Natural killer cell (primary cell): ENCODE data around the gene PTPRN2. TPM values are rescaled to one million over a fixed set of nuclear protein-coding genes. Genes with fewer than 3 reads are reported as not detected.

Experiments used
- ATAC-seq, 3 donors: fragments of 150-1000 bp in 2 of 3; fragments of 200-7000 bp in 1 of 3; cut with Tn5 transposase; 1 replicate in 1 of 3; 2 replicates in 2 of 3; pipeline ENCODE4 v1.10.0; 2021; ENCODE audit warnings: mild to moderate bottlenecking in 2 of 3, moderate library complexity in 2 of 3
- DNase-seq, 2 donors: peaks; one replicate each; pipeline versions ENCODE4 v3.0.0 to v3.0.0-alpha.2; 2013 to 2021; ENCODE audit warnings: mixed read lengths in 1 of 2
- H3K27ac ChIP-seq: one replicate; pipeline ENCODE4 v1.5.1; 2013; ENCODE audit warnings: mild to moderate bottlenecking, low read length
- H3K27me3 ChIP-seq: one replicate; pipeline ENCODE4 v1.6.1; 2013; ENCODE audit warnings: low read length; ENCODE audit not compliant: control insufficient read depth, insufficient read depth
- H3K36me3 ChIP-seq: one replicate; pipeline ENCODE4 v1.6.1; 2013; ENCODE audit warnings: low read length; ENCODE audit not compliant: control insufficient read depth, insufficient read depth
- H3K4me1 ChIP-seq: one replicate; pipeline ENCODE4 v1.6.1; 2013; ENCODE audit warnings: low read length; ENCODE audit not compliant: control insufficient read depth, insufficient read depth
- H3K4me3 ChIP-seq: one replicate; pipeline ENCODE4 v1.5.1; 2013; ENCODE audit warnings: low read length
- H3K9me3 ChIP-seq: one replicate; pipeline ENCODE4 v1.6.1; 2013; ENCODE audit warnings: low read length; ENCODE audit not compliant: control insufficient read depth, insufficient read depth
- H3K27ac Mint-ChIP-seq, 2 donors: one replicate each; pipeline ENCODE4 v1.8.0; 2022; ENCODE audit warnings: mild to moderate bottlenecking in 2 of 2, mixed read lengths in 2 of 2, moderate library complexity in 1 of 2
- H3K27me3 Mint-ChIP-seq, 2 donors: one replicate each; pipeline ENCODE4 v1.8.0; 2022; ENCODE audit warnings: low read depth in 2 of 2, mixed read lengths in 2 of 2
- H3K36me3 Mint-ChIP-seq: one replicate; pipeline ENCODE4 v1.8.0; 2022; ENCODE audit warnings: mixed read lengths
- H3K4me1 Mint-ChIP-seq, 2 donors: one replicate each; pipeline ENCODE4 v1.8.0; 2022; ENCODE audit warnings: mixed read lengths in 2 of 2
- H3K4me3 Mint-ChIP-seq: one replicate; pipeline ENCODE4 v1.8.0; 2022; ENCODE audit warnings: mild to moderate bottlenecking, moderate library complexity, mixed read lengths
- H3K9me3 Mint-ChIP-seq, 2 donors: one replicate each; pipeline ENCODE4 v1.8.0; 2022; ENCODE audit warnings: mixed read lengths in 2 of 2
- CTCF ChIP-seq: fragments of 200-600 bp; IDR thresholded peaks from one replicate; pipeline ENCODE4 v1.8.0; 2022; ENCODE audit warnings: antibody characterized with exemption
- WGBS: methylation state at CpG from one replicate; pipeline ENCODE4 v1.1.7; 2013; ENCODE audit warnings: missing lambda C conversion rate; ENCODE audit not compliant: insufficient coverage; 5-methylcytosine and 5-hydroxymethylcytosine counted together
- intact Hi-C: fragments of 100-400 bp; cut with micrococcal nuclease; formaldehyde crosslinking; loops from one replicate; pipeline ENCODE4 v1.14.2; 2022
- total RNA-seq, 4 donors: library from RNA; stranded (reverse); fragments of 120-200 nt in 1 of 4; gene quantifications; one replicate each; pipeline versions ENCODE4 v1.2.3 to v1.2.4, GENCODE V29; 2013 to 2022

The PTPRN2 gene
- total RNA-seq, 3 donors from 2014 or later (not counting 1 experiment from before 2014, with no cell fraction given): 1.3 to 2.5 (median 1.9) TPM

- Mint-ChIP-seq H3K27ac (no peak overlapping the region), H3K27me3 (no peaks in the 10 kb centered on the region), H3K36me3 (no peaks in the 10 kb centered on the region), H3K4me3 (no peak overlapping the region), H3K9me3 (peaks cover 0 to 2% of the 10 kb centered on the region in 2 donors), H3K4me1 (no peaks in the 10 kb centered on the region)
- Histone ChIP-seq H3K4me1 (no peaks in the 10 kb centered on the region), H3K27ac (no peak overlapping the region), H3K36me3 (no peaks in the 10 kb centered on the region), H3K4me3 (no peak overlapping the region), H3K9me3 (peaks cover 7% of the 10 kb centered on the region), H3K27me3 (no peaks in the 10 kb centered on the region)
- ATAC-seq (no peak), DNase-seq (no peak)
- TF ChIP-seq CTCF: no peak
- 93% methylated on average over 4 of the region's 4 CpGs for WGBS
- intact Hi-C loops: no loop called here
Observed at GRCh38 chr7:158244430-158244829, 343.2 kb downstream of the PTPRN2 start.

- Histone ChIP-seq H3K27ac (no peak overlapping the region), H3K36me3 (no peaks in the 10 kb centered on the region), H3K27me3 (no peaks in the 10 kb centered on the region), H3K9me3 (no peaks in the 10 kb centered on the region), H3K4me1 (no peaks in the 10 kb centered on the region), H3K4me3 (no peak overlapping the region)
- 90% methylated on average over 7 of the region's 7 CpGs for WGBS
- no peak for TF ChIP-seq CTCF
- no peak for DNase-seq
- no peak for ATAC-seq
- intact Hi-C loops: no loop called here
- Mint-ChIP-seq H3K9me3 (peaks cover 0 to 2% of the 10 kb centered on the region in 2 donors), H3K4me3 (no peak overlapping the region), H3K27me3 (no peaks in the 10 kb centered on the region), H3K27ac (no peak overlapping the region), H3K4me1 (no peaks in the 10 kb centered on the region), H3K36me3 (no peaks in the 10 kb centered on the region)
Observed at GRCh38 chr7:158241919-158242318, 345.7 kb downstream of the PTPRN2 start.

GRCh38 chr7:158240801-158241200 is 346.8 kb downstream of the PTPRN2 start:
- WGBS: 74% methylated on average over 3 of the region's 3 CpGs
- TF ChIP-seq CTCF: no peak
- no peaks in the 10 kb centered on the region for H3K9me3 ChIP-seq
- no peaks in the 10 kb centered on the region for H3K27me3 ChIP-seq
- no peak for ATAC-seq
- intact Hi-C loops: no loop called here
- peaks cover 0 to 2% of the 10 kb centered on the region in 2 donors for H3K9me3 Mint-ChIP-seq
- H3K4me3 Mint-ChIP-seq: no peak overlapping the region
- H3K4me1 Mint-ChIP-seq: no peaks in the 10 kb centered on the region
- H3K36me3 Mint-ChIP-seq: no peaks in the 10 kb centered on the region
- no peaks in the 10 kb centered on the region for H3K36me3 ChIP-seq
- no peak overlapping the region for H3K4me3 ChIP-seq
- DNase-seq: no peak
- no peaks in the 10 kb centered on the region for H3K4me1 ChIP-seq
- H3K27ac Mint-ChIP-seq: no peak overlapping the region
- H3K27me3 Mint-ChIP-seq: no peaks in the 10 kb centered on the region
- no peak overlapping the region for H3K27ac ChIP-seq

GRCh38 chr7:158239290-158239981 is 348.2 kb downstream of the PTPRN2 start:
- intact Hi-C loops: no loop called here
- Histone ChIP-seq H3K27ac (no peak overlapping the region), H3K4me3 (no peak overlapping the region), H3K27me3 (no peaks in the 10 kb centered on the region), H3K4me1 (no peaks in the 10 kb centered on the region), H3K36me3 (no peaks in the 10 kb centered on the region), H3K9me3 (no peaks in the 10 kb centered on the region)
- H3K9me3 Mint-ChIP-seq: peaks cover 2 to 3% of the 10 kb centered on the region in 2 donors
- H3K36me3 Mint-ChIP-seq: no peaks in the 10 kb centered on the region
- 73% methylated on average over 30 of the region's 30 CpGs for WGBS
- DNase-seq (no peak), ATAC-seq (no peak)
- no peaks in the 10 kb centered on the region for H3K27me3 Mint-ChIP-seq
- H3K27ac Mint-ChIP-seq: no peak overlapping the region
- H3K4me3 Mint-ChIP-seq: no peak overlapping the region
- no peaks in the 10 kb centered on the region for H3K4me1 Mint-ChIP-seq
- no peak for TF ChIP-seq CTCF
